Measurements from ENCODE around the gene CAMK1D.

- no peak for TF ChIP-seq SP1 (IDR thresholded peaks at IDR 0.05; ENCODE audit: low read depth, low read length)
- no peak for TF ChIP-seq EP300 (IDR thresholded peaks at IDR 0.05; ENCODE audit: borderline replicate concordance in 1 of 2, low read depth in 2 of 2, low read length in 2 of 2)
These were observed 285.2 kb downstream of the CAMK1D start for GRCh38 chr10:12634621-12634931.

Data from H1 (cell line).